CD14-positive monocyte (primary cell): ENCODE results near the gene PLXNA2. TPM values are rescaled to one million over a fixed set of nuclear protein-coding genes. Genes with fewer than 3 reads are reported as not detected.

Experiments used
- DNase-seq, 3 donors: peaks; one replicate each; pipeline ENCODE4 v3.0.0-alpha.2; 2011 to 2022
- H2AFZ ChIP-seq: 2 replicates; pipeline ENCODE4 v1.6.0; 2012; ENCODE audit warnings: mild to moderate bottlenecking, low read depth, low read length, inconsistent platforms; ENCODE audit not compliant: insufficient read depth, poor library complexity, severe bottlenecking
- H3K27ac ChIP-seq, 2 donors: 1 replicate in 1 of 2; 2 replicates in 1 of 2; pipeline ENCODE4 v1.5.1; 2012 to 2013; ENCODE audit warnings: low read length in 2 of 2, control low read depth in 1 of 2, inconsistent platforms in 1 of 2, low read depth in 1 of 2, mild to moderate bottlenecking in 1 of 2
- H3K27me3 ChIP-seq, 2 donors: one replicate each; pipeline versions ENCODE4 v1.6.0 to v1.6.1; 2011 to 2013; ENCODE audit warnings: low read length in 2 of 2; ENCODE audit not compliant: control insufficient read depth in 2 of 2, insufficient read depth in 2 of 2
- H3K36me3 ChIP-seq, 2 donors: replicated peaks in 1 of 2; 1 replicate in 1 of 2; 2 replicates in 1 of 2; pipeline versions ENCODE4 v1.5.1 to v1.6.1; 2012 to 2013; ENCODE audit warnings: low read length in 2 of 2, control low read depth in 1 of 2, inconsistent platforms in 1 of 2, mild to moderate bottlenecking in 1 of 2; ENCODE audit not compliant: insufficient read depth in 2 of 2, control insufficient read depth in 1 of 2
- H3K4me1 ChIP-seq, 2 donors: 1 replicate in 1 of 2; 2 replicates in 1 of 2; pipeline versions ENCODE4 v1.5.1 to v1.6.1; 2012 to 2013; ENCODE audit warnings: low read length in 2 of 2, control low read depth in 1 of 2, inconsistent platforms in 1 of 2, mild to moderate bottlenecking in 1 of 2, moderate library complexity in 1 of 2; ENCODE audit not compliant: insufficient read depth in 2 of 2, control insufficient read depth in 1 of 2
- H3K4me2 ChIP-seq: replicated peaks from 2 replicates; pipeline ENCODE3; 2012; ENCODE audit warnings: low read length, moderate library complexity, mild to moderate bottlenecking; ENCODE audit not compliant: poor library complexity, severe bottlenecking; ENCODE audit errors: extremely low read depth
- H3K4me3 ChIP-seq, 3 experiments: fragments of 200-600 bp in 1 of 3; sonication (generic) in 1 of 3; replicated peaks in 1 of 3; 1 replicate in 2 of 3; 2 replicates in 1 of 3; pipeline ENCODE4 v1.5.1; 2011 to 2013; ENCODE audit warnings: low read length in 3 of 3, mild to moderate bottlenecking in 3 of 3, control low read depth in 2 of 3, low read depth in 2 of 3, inconsistent platforms in 1 of 3, moderate library complexity in 1 of 3
- H3K79me2 ChIP-seq: 2 replicates; pipeline ENCODE4 v1.6.0; 2012; ENCODE audit warnings: mild to moderate bottlenecking, control low read depth, inconsistent platforms, low read length, moderate library complexity; ENCODE audit not compliant: insufficient read depth
- H3K9ac ChIP-seq: 2 replicates; pipeline ENCODE4 v1.6.0; 2017; ENCODE audit warnings: low read length, mild to moderate bottlenecking; ENCODE audit not compliant: insufficient read depth, poor library complexity, severe bottlenecking
- H3K9me3 ChIP-seq, 2 donors: replicated peaks in 1 of 2; 1 replicate in 1 of 2; 2 replicates in 1 of 2; pipeline versions ENCODE4 v1.5.1 to v1.6.1; 2012 to 2013; ENCODE audit warnings: low read length in 2 of 2, control low read depth in 1 of 2; ENCODE audit not compliant: control insufficient read depth in 1 of 2, insufficient read depth in 1 of 2
- H4K20me1 ChIP-seq: 2 replicates; pipeline ENCODE4 v1.6.0; 2012; ENCODE audit warnings: mild to moderate bottlenecking, low read length, control low read depth, moderate library complexity; ENCODE audit not compliant: insufficient read depth
- H3K27ac Mint-ChIP-seq, 7 donors: one replicate each; pipeline ENCODE4 v1.8.0; 2020; ENCODE audit warnings: mild to moderate bottlenecking in 7 of 7, mixed read lengths in 7 of 7, moderate library complexity in 6 of 7, inconsistent platforms in 2 of 7
- H3K27me3 Mint-ChIP-seq, 3 donors: one replicate each; pipeline ENCODE4 v1.8.0; 2021 to 2022; ENCODE audit warnings: low read depth in 3 of 3, mild to moderate bottlenecking in 3 of 3, mixed read lengths in 3 of 3, moderate library complexity in 3 of 3, inconsistent platforms in 1 of 3
- H3K36me3 Mint-ChIP-seq, 2 donors: one replicate each; pipeline ENCODE4 v1.8.0; 2020; ENCODE audit warnings: mixed read lengths in 2 of 2, inconsistent platforms in 1 of 2, mild to moderate bottlenecking in 1 of 2
- H3K4me1 Mint-ChIP-seq: one replicate; pipeline ENCODE4 v1.8.0; 2020; ENCODE audit warnings: mild to moderate bottlenecking, mixed read lengths
- H3K4me3 Mint-ChIP-seq, 2 donors: one replicate each; pipeline ENCODE4 v1.8.0; 2020; ENCODE audit warnings: mild to moderate bottlenecking in 2 of 2, mixed read lengths in 2 of 2, moderate library complexity in 1 of 2
- H3K9me3 Mint-ChIP-seq, 7 donors: one replicate each; pipeline ENCODE4 v1.8.0; 2020 to 2022; ENCODE audit warnings: mixed read lengths in 7 of 7, mild to moderate bottlenecking in 6 of 7, moderate library complexity in 6 of 7, inconsistent platforms in 2 of 7
- WGBS: methylation state at CpG from one replicate; pipeline ENCODE4 v1.1.5; 2013; ENCODE audit warnings: missing lambda C conversion rate; ENCODE audit not compliant: insufficient coverage; 5-methylcytosine and 5-hydroxymethylcytosine counted together
- intact Hi-C, 2 donors: fragments of 100-400 bp; cut with micrococcal nuclease; formaldehyde crosslinking; loops; one replicate each; pipeline versions ENCODE4 v1.15.0 to v1.15.1; 2023
- polyA plus RNA-seq, 3 donors: library from polyadenylated mRNA; depleted of rRNA in 1 of 3; unstranded in 2 of 3; stranded (reverse) in 1 of 3; fragments of 300-500 nt in 2 of 3; fragments of >200 nt in 1 of 3; fragmentation: Illumina TruSeq in 2 of 3; gene quantifications; 1 replicate in 2 of 3; 2 replicates in 1 of 3; pipeline ENCODE4 v1.2.3, GENCODE V29; 2012 to 2021
- TF ChIP-seq, protein P1 (sequence below): fragments of 200-600 bp; IDR thresholded peaks from one replicate; pipeline ENCODE4 v1.8.0; 2022; ENCODE audit warnings: antibody characterized with exemption, mild to moderate bottlenecking

PLXNA2 gene
- polyA plus RNA-seq, 3 donors: 0.75 to 2.1 (median 1.1) TPM

DNA sequence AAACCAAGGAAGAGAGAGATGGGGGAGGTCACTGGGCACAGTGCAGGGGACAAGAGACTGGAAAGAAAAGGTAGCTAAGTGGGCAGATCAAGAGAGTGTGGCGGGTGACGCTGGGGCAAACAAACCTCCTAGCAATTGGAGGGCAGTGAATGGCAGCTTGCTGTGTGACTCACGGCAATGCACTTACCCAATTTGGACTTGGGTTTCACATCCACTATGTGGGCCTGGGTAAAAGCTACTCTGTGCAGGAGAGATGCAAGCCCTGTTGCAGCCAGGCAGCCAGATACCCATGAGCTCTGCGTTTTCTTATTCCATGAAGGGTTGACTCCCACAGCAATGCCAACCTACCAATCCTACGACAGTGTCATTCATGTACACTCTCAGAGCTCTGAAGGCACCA is 9.5 kb downstream of the PLXNA2 start:
- no peak overlapping the region for H3K27ac Mint-ChIP-seq
- no peak overlapping the region for H3K9ac ChIP-seq
- peaks cover 12% of the 10 kb centered on the region for H4K20me1 ChIP-seq
- peaks cover 0 to 2% (median 0%) of the 10 kb centered on the region in 7 donors for H3K9me3 Mint-ChIP-seq
- H3K4me1 Mint-ChIP-seq: peaks cover 28% of the 10 kb centered on the region
- H3K4me2 ChIP-seq: no peak overlapping the region
- H3K27me3 ChIP-seq: peaks cover 5 to 12% of the 10 kb centered on the region in 2 donors
- no peak overlapping the region for H2AFZ ChIP-seq
- H3K79me2 ChIP-seq: no peaks in the 10 kb centered on the region
- H3K9me3 ChIP-seq: no peaks in the 10 kb centered on the region
- TF ChIP-seq, protein P1, sequence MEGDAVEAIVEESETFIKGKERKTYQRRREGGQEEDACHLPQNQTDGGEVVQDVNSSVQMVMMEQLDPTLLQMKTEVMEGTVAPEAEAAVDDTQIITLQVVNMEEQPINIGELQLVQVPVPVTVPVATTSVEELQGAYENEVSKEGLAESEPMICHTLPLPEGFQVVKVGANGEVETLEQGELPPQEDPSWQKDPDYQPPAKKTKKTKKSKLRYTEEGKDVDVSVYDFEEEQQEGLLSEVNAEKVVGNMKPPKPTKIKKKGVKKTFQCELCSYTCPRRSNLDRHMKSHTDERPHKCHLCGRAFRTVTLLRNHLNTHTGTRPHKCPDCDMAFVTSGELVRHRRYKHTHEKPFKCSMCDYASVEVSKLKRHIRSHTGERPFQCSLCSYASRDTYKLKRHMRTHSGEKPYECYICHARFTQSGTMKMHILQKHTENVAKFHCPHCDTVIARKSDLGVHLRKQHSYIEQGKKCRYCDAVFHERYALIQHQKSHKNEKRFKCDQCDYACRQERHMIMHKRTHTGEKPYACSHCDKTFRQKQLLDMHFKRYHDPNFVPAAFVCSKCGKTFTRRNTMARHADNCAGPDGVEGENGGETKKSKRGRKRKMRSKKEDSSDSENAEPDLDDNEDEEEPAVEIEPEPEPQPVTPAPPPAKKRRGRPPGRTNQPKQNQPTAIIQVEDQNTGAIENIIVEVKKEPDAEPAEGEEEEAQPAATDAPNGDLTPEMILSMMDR: no peak
- intact Hi-C loops: no loop called here
- DNase-seq: peak; percentile 32 to 55 (median 35)
- H3K4me1 ChIP-seq: peaks cover 21 to 26% of the 10 kb centered on the region in 2 donors
- WGBS: 54% methylated on average over 5 of the region's 5 CpGs
- H3K27me3 Mint-ChIP-seq: peaks cover 7 to 36% (median 22%) of the 10 kb centered on the region in 3 donors
- H3K4me3 Mint-ChIP-seq: no peak overlapping the region
- no peak overlapping the region for H3K4me3 ChIP-seq
- peaks cover 0 to 1% of the 10 kb centered on the region in 2 donors for H3K36me3 Mint-ChIP-seq
- H3K36me3 ChIP-seq: no peaks in the 10 kb centered on the region
- H3K27ac ChIP-seq: no peak overlapping the region

- Histone ChIP-seq H4K20me1 (peaks cover 7% of the 10 kb centered on the region), H3K79me2 (no peaks in the 10 kb centered on the region), H3K9me3 (no peaks in the 10 kb centered on the region), H3K4me3 (no peak overlapping the region), H3K27me3 (peaks cover 2 to 6% of the 10 kb centered on the region in 2 donors), H2AFZ (no peak overlapping the region), H3K4me2 (no peak overlapping the region), H3K36me3 (no peaks in the 10 kb centered on the region), H3K27ac (no peak overlapping the region), H3K4me1 (peaks cover 21 to 26% of the 10 kb centered on the region in 2 donors), H3K9ac (no peak overlapping the region)
- DNase-seq: no peak
- Mint-ChIP-seq H3K27ac (no peak overlapping the region), H3K27me3 (peaks cover 4 to 29% (median 16%) of the 10 kb centered on the region in 3 donors), H3K9me3 (no peaks in the 10 kb centered on the region), H3K4me1 (peaks cover 25% of the 10 kb centered on the region), H3K36me3 (peaks cover 0 to 1% of the 10 kb centered on the region in 2 donors), H3K4me3 (no peak overlapping the region)
- TF ChIP-seq, protein P1: no peak
- WGBS: 100% methylated on average over 2 of the region's 3 CpGs
- intact Hi-C loops: no loop called here
Observed at GRCh38 chr1:208233978-208234377, 10.2 kb downstream of the PLXNA2 start.
